Heart left ventricle (tissue), 13 donors: ENCODE measurements around the gene STK26.

ENCODE experiments used
- CTCF ChIP-seq, 12 donors: fragments of 200-600 bp; sonication (generic) in 4 of 12; IDR thresholded peaks; one replicate each; pipeline versions ENCODE4 v1.5.0 to v1.8.0; 2018 to 2022; ENCODE audit warnings: antibody characterized with exemption in 12 of 12, mild to moderate bottlenecking in 5 of 12
- POLR2A ChIP-seq, 2 donors: fragments of 450-650 bp; IDR thresholded peaks; one replicate each; pipeline ENCODE4 v1.6.1; 2017; ENCODE audit warnings: antibody characterized with exemption in 2 of 2, mild to moderate bottlenecking in 2 of 2, moderate library complexity in 2 of 2
- donor health status: ischemic (EF 13 %, LVEDD 7.1; RV severe dilation, severe dysfunction).
- donor health status: DM: no; HTN: yes; CAD: no.
- donor health status: DM: no; HTN: no; CAD: no.
- donor health status: ischemic (EF 25% LVEDD 6.9; RV normal size, moderate dysfunction).
- donor health status: ischemic (EF 25% LVEDD 5.7; RV mildly dilated, moderate dysfunction).
- donor health status: ischemic (EF 35%, LVEDD 5.7; RV mildly dilated, moderate dysfunction).
- donor health status: nonischemic (EF 11% LVEDD 7.7; RV severe dilation, severe dysfunction).
- donor health status: DM: yes; HTN: yes; CAD: no.
- donor health status: PGD.
- donor health status: ischemic (EF 29% LVEDD 5.4; RV normal size, mild dysfunction).
- donor health status: nonischemic (EF 23%, LVEDD 6.1; RV moderate dilation, normal function).

GRCh38 chrX:132031867-132032266, 8.8 kb downstream of the STK26 start:
- TF ChIP-seq CTCF (IDR thresholded peaks at IDR 0.05), result no peak
- TF ChIP-seq POLR2A (IDR thresholded peaks at IDR 0.05), result no peak
